Activated naive CD4-positive, alpha-beta T cell treated with anti-CD3 and anti-CD28 coated beads, Interleukin-2, amount 50 U/mL, for 24 hours (primary cell): Measurements from ENCODE around the gene BCL2L15.

Experiments used
- H3K27ac Mint-ChIP-seq: one replicate; pipeline ENCODE4 v1.8.0; 2021; ENCODE audit warnings: mild to moderate bottlenecking, mixed read lengths
- H3K27me3 Mint-ChIP-seq: one replicate; pipeline ENCODE4 v1.8.0; 2021; ENCODE audit warnings: mixed read lengths
- H3K36me3 Mint-ChIP-seq: one replicate; pipeline ENCODE4 v1.8.0; 2021; ENCODE audit warnings: mixed read lengths
- H3K4me1 Mint-ChIP-seq: one replicate; pipeline ENCODE4 v1.8.0; 2021; ENCODE audit warnings: mixed read lengths
- H3K4me3 Mint-ChIP-seq: one replicate; pipeline ENCODE4 v1.8.0; 2021; ENCODE audit warnings: mild to moderate bottlenecking, mixed read lengths
- H3K9me3 Mint-ChIP-seq: one replicate; pipeline ENCODE4 v1.8.0; 2021; ENCODE audit warnings: mixed read lengths

Gene BCL2L15

GRCh38 chr1:113887402-113888175 lies at the start of gene BCL2L15:
TSS of gene BCL2L15 (minus strand) at chr1:113887581. CDS start at chr1:113887375, 206 bp downstream.
- Mint-ChIP-seq H3K27me3 (no peaks in the 10 kb centered on the region), H3K4me1 (peaks cover 23% of the 10 kb centered on the region), H3K4me3 (no peak within 1 kb of the TSS), H3K27ac (peak within 1 kb of the TSS; percentile 72), H3K9me3 (no peaks in the 10 kb centered on the region), H3K36me3 (peaks cover 10% of the 10 kb centered on the region)

- Mint-ChIP-seq H3K27ac (peak overlapping the region; percentile 92), H3K36me3 (peaks cover 7% of the 10 kb centered on the region), H3K27me3 (no peaks in the 10 kb centered on the region), H3K9me3 (no peaks in the 10 kb centered on the region), H3K4me3 (peak overlapping the region; percentile 57), H3K4me1 (peaks cover 91% of the 10 kb centered on the region)
Measured at GRCh38 chr1:113937146-113937545, 49.8 kb upstream of the BCL2L15 start.

- H3K27ac Mint-ChIP-seq: peak overlapping the region; percentile 79
- H3K4me1 Mint-ChIP-seq: peaks cover 95% of the 10 kb centered on the region
- no peaks in the 10 kb centered on the region for H3K27me3 Mint-ChIP-seq
- peak overlapping the region; percentile 45 for H3K4me3 Mint-ChIP-seq
- H3K9me3 Mint-ChIP-seq: no peaks in the 10 kb centered on the region
- H3K36me3 Mint-ChIP-seq: peaks cover 7% of the 10 kb centered on the region
Measured at GRCh38 chr1:113935970-113936369, 48.6 kb upstream of the BCL2L15 start.

- H3K27ac Mint-ChIP-seq: peak overlapping the region; percentile 79
- H3K4me3 Mint-ChIP-seq: no peak overlapping the region
- peaks cover 3% of the 10 kb centered on the region for H3K36me3 Mint-ChIP-seq
- no peaks in the 10 kb centered on the region for H3K9me3 Mint-ChIP-seq
- no peaks in the 10 kb centered on the region for H3K27me3 Mint-ChIP-seq
- peaks cover 94% of the 10 kb centered on the region for H3K4me1 Mint-ChIP-seq
Measured at GRCh38 chr1:113935176-113935575, 47.8 kb upstream of the BCL2L15 start.

- Mint-ChIP-seq H3K4me3 (peak overlapping the region; percentile 96), H3K9me3 (no peaks in the 10 kb centered on the region), H3K27me3 (no peaks in the 10 kb centered on the region), H3K36me3 (peaks cover 3% of the 10 kb centered on the region), H3K4me1 (peaks cover 88% of the 10 kb centered on the region), H3K27ac (peak overlapping the region; percentile 92)
Measured at GRCh38 chr1:113934511-113935055, 47.2 kb upstream of the BCL2L15 start.

- Mint-ChIP-seq H3K4me1 (peaks cover 83% of the 10 kb centered on the region), H3K36me3 (peaks cover 3% of the 10 kb centered on the region), H3K27me3 (no peaks in the 10 kb centered on the region), H3K27ac (peak overlapping the region; percentile 92), H3K4me3 (peak overlapping the region; percentile 96), H3K9me3 (no peaks in the 10 kb centered on the region)
Measured at GRCh38 chr1:113934006-113934405, 46.6 kb upstream of the BCL2L15 start.

GRCh38 chr1:113931451-113931851 lies 44.1 kb upstream of the BCL2L15 start:
- Mint-ChIP-seq H3K27ac (peak overlapping the region; percentile 99), H3K4me3 (peak overlapping the region; percentile 96), H3K4me1 (peaks cover 73% of the 10 kb centered on the region), H3K9me3 (no peaks in the 10 kb centered on the region), H3K36me3 (peaks cover 3% of the 10 kb centered on the region), H3K27me3 (no peaks in the 10 kb centered on the region)

GRCh38 chr1:113930499-113931161 lies 43.2 kb upstream of the BCL2L15 start:
- H3K36me3 Mint-ChIP-seq: peaks cover 3% of the 10 kb centered on the region
- H3K27ac Mint-ChIP-seq: peak overlapping the region; percentile 99
- no peaks in the 10 kb centered on the region for H3K9me3 Mint-ChIP-seq
- peaks cover 65% of the 10 kb centered on the region for H3K4me1 Mint-ChIP-seq
- H3K4me3 Mint-ChIP-seq: peak overlapping the region; percentile 96
- no peaks in the 10 kb centered on the region for H3K27me3 Mint-ChIP-seq

GRCh38 chr1:113929750-113930498 lies 42.5 kb upstream of the BCL2L15 start:
- Mint-ChIP-seq H3K4me3 (peak overlapping the region; percentile 96), H3K4me1 (peaks cover 59% of the 10 kb centered on the region), H3K27me3 (no peaks in the 10 kb centered on the region), H3K27ac (peak overlapping the region; percentile 99), H3K9me3 (no peaks in the 10 kb centered on the region), H3K36me3 (peaks cover 3% of the 10 kb centered on the region)

- Mint-ChIP-seq H3K36me3 (peaks cover 3% of the 10 kb centered on the region), H3K27ac (peak within 1 kb of the TSS; percentile 99), H3K27me3 (no peaks in the 10 kb centered on the region), H3K4me3 (peak within 1 kb of the TSS; percentile 98), H3K4me1 (peaks cover 55% of the 10 kb centered on the region), H3K9me3 (no peaks in the 10 kb centered on the region)
Measured at GRCh38 chr1:113928941-113929749, 41.8 kb upstream of the BCL2L15 start, which contains the start of gene HIPK1. TSS of gene HIPK1 (plus strand) at chr1:113929324.

GRCh38 chr1:113928187-113928930 lies 41.0 kb upstream of the BCL2L15 start:
- H3K36me3 Mint-ChIP-seq: peaks cover 3% of the 10 kb centered on the region
- no peaks in the 10 kb centered on the region for H3K27me3 Mint-ChIP-seq
- peaks cover 47% of the 10 kb centered on the region for H3K4me1 Mint-ChIP-seq
- H3K27ac Mint-ChIP-seq: peak overlapping the region; percentile 98
- no peaks in the 10 kb centered on the region for H3K9me3 Mint-ChIP-seq
- peak overlapping the region; percentile 98 for H3K4me3 Mint-ChIP-seq

GRCh38 chr1:113924473-113924872 lies 37.1 kb upstream of the BCL2L15 start:
- H3K4me1 Mint-ChIP-seq: peaks cover 16% of the 10 kb centered on the region
- no peaks in the 10 kb centered on the region for H3K36me3 Mint-ChIP-seq
- no peak overlapping the region for H3K27ac Mint-ChIP-seq
- H3K9me3 Mint-ChIP-seq: no peaks in the 10 kb centered on the region
- no peak overlapping the region for H3K4me3 Mint-ChIP-seq
- H3K27me3 Mint-ChIP-seq: no peaks in the 10 kb centered on the region

GRCh38 chr1:113922957-113923356 lies 35.6 kb upstream of the BCL2L15 start:
- Mint-ChIP-seq H3K9me3 (no peaks in the 10 kb centered on the region), H3K36me3 (no peaks in the 10 kb centered on the region), H3K4me1 (peaks cover 5% of the 10 kb centered on the region), H3K4me3 (no peak overlapping the region), H3K27ac (no peak overlapping the region), H3K27me3 (no peaks in the 10 kb centered on the region)

- peak overlapping the region; percentile 1 for H3K27ac Mint-ChIP-seq
- no peak overlapping the region for H3K4me3 Mint-ChIP-seq
- peaks cover 6% of the 10 kb centered on the region for H3K36me3 Mint-ChIP-seq
- H3K4me1 Mint-ChIP-seq: no peaks in the 10 kb centered on the region
- no peaks in the 10 kb centered on the region for H3K9me3 Mint-ChIP-seq
- no peaks in the 10 kb centered on the region for H3K27me3 Mint-ChIP-seq
Measured at GRCh38 chr1:113918243-113918642, 30.9 kb upstream of the BCL2L15 start.
